NCI-H446 treated with DMSO at 0.1 percent for 48 hours (cell line): ENCODE data around the gene CELF5.
A peak's percentile ranks its signal among the peaks of the same experiment; 100 is the strongest.
"Not testable (repeated sequence)": the region's sequence is repeated elsewhere in the genome, so short reads cannot be mapped to it uniquely, and the experiment has no call there.

Experiments
- DNase-seq: peaks from one replicate; lab custom pipeline; 2025; lab: John Stamatoyannopoulos, UW

The CELF5 gene

DNA sequence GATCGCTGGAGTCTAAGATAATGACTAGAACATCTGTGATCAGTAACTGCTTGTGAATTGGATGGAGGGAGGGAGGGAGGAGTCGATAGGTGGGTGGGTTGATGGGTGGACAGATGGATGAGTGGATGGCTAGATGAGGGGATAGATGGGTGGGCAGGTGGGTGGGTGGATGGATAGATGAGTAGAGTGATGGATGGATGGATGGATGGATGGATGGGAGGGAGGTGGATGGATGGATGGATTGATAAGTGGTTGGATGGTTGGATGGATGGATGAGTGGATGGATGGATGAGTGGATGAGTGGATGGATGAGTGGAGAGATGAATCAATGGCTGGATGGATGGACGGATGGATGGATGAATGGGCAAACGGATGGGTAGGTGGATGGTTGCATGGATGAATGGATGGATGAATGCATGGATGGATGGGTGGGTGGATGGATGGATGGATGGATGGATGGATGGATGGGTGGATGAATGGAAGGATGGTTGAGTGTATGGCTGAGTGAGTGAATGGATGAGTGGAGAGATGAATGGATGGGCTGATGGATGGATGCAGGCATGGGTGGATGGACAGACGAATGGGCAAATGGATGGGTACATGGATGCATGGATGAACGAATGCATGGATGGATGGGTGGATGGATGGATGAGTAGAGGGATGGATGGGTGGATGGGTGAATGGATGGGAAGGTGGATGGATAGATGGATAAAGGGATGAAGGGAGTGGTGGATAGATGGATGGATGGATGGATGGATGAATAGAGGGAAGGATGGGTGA is 97.9 kb downstream of the CELF5 start:
- no peak for DNase-seq

DNA sequence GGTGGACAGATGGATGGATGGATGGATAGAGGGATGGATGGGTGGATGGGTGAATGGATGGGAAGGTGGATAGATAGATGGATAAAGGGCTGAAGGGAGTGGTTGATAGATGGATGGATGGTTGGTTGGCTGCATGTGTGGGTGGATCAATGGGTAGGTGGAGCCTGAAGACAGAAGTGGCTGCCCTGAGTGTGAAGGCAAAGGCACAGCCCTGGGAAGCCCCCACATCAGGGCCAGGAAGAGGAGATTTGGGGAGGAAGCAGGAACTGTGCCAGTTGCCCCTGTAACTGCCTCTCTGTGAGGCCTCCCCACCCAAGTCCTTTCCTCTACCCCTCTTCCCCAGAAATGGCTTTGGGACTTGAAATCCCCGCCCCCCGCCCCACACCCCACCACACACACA is 98.6 kb downstream of the CELF5 start:
- DNase-seq: no peak

DNA sequence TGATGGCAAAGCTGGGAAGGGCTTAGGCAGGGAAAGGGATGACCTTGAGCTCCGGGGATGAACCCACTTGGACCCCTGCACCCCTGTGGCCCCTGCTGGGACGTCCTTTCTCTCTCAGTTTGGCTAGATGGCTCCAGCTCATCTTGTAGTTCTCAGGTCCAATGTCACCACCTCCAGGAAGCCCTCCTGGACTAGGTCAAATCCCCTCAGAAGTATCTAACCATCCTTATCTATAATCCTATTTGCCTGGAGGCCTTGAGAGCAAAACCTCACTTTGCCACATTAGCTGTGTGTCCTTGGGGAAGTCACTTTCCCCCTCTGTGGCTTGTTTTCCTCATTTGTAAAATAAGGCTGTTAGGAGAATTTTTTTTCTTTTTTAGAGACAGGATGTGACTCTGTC is 99.2 kb downstream of the CELF5 start:
- DNase-seq: no peak

DNA sequence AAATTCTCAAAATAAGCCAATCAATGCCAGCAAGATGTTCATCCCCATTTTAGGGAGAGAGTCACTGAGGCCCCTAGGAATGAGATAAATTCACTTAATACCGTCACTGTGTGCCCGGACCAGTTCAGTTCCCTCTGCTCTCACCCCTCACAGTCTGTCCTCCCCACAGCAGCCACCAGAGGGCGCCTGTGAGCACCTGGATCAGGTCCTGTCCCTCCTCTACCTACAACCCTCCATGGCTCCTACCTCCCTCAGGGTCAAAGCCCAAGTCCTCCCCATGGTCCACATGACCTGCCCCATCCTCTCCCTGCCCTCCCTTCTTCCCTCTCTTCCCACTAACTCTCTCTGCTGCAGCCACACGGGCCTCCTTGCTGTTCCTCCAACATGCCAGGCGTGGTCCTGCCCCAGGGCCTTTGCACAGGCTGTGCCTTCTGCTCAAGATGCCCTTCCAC is 100.0 kb downstream of the CELF5 start:
- DNase-seq: no peak

DNA sequence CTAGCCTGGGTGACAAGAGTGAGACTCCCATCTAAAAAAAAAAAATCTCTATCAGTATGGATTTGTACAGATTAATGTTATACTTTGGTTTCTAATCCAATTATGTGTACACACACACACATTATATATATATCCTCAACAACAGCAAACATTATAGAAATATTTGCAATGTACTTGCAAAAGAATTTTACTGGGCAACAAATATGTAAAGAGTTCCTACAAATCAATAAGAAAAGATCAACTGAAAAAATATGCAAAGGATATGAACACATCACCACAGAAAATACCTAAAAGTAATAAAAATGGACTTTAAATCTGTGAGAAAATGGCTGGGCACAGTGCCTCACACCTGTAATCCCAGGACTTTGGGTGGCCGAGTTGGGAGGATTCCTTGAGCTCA is 101.0 kb downstream of the CELF5 start:
- no peak for DNase-seq

DNA sequence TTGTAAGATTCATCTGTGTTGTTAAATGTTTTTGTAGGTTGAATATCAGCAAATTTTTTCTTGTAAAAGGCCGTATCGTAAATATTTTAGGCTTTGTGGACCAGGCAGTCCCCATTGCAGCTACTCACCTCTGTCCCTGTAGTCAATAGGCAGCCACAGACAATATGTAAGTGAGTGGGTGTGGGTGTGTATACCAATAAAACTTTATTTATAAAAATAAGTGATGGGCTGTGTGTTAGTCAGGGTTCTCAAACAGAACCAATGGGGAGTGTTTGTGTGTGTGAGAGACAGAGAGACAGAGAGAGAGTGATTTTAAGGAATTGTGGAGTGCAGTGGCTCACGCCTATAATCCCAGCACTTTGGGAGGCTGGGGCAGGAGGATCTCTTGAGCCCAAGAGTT is 104.3 kb downstream of the CELF5 start:
- DNase-seq: no peak

DNA sequence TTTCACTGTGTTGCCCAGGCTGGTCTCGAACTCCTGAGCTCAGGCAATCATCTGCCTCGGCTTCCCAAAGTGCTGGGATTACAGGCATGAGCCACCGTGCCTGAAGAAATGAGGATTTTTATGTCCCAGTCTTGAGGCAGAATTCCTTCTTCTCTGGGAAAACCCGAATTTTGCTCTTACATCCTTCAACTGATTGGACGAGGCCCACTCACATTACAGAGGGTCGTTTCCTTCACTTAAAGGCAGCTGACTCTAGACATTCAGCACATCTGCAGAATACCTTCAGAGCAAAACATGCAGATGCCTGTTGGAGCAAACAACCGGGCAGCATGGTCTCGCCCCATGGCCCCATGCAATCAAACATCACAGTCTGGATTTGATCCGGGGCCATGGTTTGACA is 105.6 kb downstream of the CELF5 start:
- no peak for DNase-seq

DNA sequence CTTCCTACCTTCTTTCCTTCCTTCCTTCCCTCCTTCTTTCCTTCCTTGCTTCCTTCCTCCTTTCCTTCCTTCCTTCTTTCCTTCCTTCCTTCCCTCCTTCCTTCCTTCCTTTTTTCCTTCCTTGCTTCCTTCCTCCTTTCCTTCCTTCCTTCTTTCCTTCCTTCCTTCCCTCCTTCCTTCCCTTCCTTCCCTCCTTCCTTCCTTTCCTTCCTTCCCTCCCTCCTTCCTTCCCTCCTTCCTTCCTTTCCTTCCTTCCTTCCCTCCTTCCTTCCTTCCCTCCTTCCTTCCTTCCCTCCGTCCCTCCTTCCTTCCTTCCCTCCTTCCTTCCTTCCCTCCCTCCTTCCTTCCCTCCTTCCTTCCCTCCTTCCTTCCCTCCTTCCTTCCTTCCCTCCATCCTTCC is 107.8 kb downstream of the CELF5 start:
- not testable (repeated sequence) for DNase-seq

DNA sequence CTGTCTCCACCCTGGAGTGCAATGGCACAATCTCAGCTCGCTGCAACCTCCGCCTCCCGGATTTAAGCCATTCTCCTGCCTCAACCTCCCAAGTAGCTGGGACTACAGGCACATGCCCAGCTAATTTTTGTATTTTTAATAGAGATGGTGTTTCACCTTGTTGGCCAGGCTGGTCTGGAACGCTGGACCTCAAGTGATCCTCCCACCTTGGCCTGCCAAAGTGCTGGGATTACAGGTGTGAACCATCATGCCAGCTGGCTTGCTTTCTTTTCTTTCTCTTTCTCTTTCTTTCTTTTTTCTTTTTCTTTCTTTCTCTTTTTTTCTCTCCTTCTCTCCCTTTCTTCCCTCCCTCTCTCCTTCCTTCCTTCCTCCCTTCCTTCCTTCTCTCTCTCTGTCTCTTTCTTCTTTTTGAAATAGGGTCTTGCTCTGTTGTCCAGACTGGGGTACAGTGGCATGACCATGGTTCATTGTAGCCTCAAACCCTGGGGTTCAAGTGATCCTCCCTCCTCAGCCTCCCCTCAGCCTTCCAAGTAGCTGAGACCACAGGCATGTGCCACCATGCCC is 108.6 kb downstream of the CELF5 start:
- DNase-seq: no peak

DNA sequence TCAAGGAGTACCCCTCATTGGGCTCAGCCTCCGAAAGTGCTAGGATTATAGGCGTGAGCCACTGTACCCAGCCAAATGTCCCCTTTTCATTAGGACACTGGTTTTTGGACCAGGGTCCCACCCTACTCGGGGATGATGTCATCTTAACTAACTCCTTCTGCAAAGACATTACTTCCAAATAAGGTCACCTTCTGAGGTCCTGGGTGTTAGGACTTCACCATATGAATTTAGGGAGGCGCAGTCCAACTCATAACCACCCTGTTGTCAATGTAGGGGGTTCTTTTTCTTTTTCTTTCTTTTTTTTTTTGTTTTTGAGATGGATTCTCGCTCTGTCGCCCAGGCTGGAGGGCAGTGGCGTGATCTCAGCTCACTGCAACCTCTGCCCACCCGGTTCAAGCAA is 109.2 kb downstream of the CELF5 start:
- no peak for DNase-seq

DNA sequence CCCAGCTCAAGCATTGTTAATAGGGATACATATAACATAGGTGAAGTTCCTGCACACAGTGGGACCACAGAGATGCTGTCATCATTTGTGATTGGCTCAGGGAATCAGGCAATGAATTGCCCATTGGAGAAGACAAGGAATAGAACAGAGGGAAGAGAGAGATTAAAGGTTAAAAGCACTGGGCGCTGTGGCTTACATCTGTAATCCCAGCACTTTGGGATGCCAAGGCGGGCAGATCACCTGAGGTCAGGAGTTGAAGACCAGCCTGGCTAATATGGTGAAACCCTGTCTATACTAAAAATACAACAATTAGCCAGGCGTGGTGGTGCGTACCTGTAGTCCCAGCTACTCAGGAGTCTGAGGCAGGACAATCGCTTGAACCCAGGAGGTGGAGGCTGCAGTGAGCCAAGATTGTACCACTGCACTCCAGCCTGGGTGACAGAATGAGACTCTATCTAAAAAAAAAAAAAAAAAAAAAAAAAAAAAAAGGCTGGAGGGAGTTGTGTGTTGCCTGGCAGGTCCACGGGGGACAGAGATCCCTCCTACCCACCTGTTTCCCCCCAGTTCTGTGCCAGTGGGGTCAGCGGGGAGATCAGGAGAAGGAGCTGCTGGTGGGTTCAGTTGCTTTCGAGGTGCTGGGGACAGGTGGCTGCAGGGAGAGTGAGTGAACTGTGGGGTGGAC is 110.4 kb downstream of the CELF5 start:
- DNase-seq: not testable (repeated sequence)

DNA sequence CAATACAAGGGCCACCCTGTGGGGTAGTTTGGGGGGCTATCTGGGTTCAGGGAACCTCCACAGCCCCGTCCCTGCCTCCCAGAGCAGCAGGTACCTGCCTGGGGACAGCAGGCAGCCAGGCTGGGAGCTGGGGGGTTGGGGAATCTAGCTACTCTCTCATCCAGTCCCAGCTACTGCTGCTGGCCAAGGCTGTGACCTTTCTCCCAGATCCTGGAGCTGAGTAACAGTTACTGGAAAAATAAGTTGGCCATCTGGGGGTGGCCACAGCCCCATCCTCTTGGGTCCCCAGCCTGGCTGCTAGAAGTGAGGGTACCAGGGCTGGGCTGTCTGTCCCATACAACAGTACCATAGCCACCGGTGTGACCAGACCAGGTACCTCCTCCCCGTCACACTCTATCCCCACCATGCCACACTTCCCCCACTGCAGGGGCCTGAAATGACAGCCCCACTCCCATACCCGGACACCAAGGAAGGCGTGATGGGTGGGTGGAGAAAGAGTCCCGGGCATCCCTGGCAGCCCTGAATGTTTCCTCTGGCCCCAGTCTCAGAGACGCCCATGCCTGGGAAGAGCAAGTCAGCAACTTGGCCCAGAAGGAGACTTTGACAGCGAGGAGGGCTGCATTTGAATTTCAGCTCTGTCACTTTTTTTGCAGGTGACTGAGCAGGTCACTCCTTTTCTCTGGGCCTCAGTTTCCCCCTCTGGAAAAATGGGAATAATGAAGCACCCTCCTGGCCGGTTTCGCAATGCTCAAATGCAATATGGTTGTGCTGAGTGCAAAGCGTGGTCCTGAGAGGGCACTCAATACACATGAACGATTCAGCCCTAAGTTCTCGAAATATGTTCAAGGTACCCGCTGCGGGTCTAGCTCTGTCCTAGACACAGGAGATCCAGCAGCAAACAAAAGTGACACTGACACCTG is 111.2 kb downstream of the CELF5 start:
- no peak for DNase-seq

DNA sequence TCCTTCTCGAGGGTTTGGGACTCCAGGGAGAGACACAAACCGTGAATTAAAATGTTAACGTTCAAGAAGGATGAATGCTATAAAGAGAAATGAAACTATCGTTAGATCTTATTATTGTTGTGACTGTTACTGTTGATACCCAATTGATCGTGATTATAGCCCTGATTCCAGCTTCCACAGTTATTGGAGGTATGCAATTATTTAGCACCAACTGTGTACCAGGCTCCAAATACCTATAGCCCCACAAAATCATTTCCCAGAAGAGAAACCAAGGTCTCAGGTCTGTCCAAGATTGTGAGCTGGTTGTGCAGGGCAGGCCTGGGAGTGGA is 111.9 kb downstream of the CELF5 start:
- DNase-seq: no peak

DNA sequence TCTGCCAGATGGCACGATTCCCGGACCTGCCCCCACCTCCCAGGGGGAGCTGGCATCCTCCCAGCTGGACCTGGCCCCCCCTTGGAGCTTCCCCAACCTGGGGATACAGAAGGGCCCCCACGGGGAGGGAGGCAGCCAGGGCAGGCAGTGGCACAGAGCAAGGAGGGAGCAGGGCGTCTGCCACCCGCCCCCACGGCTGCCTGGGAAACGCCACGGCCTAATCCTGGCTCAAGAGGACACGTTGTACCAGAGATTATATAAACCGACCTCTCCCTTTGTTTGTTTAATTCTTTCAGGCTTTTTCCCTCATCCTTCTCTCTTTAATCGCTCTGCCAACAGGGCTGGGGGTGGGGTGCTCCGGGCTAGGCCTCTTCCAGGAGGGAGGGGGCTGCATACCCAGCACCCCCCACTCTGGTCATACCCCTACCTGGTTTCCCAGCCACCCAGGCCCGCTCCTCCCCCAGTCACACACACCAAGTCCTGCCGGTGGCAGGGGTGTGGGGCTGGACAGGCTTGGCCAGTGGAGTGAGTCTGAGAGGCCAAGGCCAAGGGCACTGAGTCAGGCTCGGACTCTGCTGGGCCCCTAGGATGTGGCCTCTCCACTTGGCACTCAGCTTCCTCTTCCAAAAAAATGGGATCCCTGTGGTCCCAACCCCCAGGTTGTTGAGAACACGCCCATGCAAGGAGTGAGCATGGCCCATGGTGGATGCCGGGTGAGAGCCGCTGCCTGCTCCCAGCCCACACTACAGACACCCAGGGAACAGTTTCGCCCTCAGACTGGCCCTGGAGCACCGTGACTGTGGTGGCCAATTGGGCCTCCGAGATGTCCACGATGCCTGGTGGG is 112.4 kb downstream of the CELF5 start:
- peak; percentile 89 for DNase-seq

DNA sequence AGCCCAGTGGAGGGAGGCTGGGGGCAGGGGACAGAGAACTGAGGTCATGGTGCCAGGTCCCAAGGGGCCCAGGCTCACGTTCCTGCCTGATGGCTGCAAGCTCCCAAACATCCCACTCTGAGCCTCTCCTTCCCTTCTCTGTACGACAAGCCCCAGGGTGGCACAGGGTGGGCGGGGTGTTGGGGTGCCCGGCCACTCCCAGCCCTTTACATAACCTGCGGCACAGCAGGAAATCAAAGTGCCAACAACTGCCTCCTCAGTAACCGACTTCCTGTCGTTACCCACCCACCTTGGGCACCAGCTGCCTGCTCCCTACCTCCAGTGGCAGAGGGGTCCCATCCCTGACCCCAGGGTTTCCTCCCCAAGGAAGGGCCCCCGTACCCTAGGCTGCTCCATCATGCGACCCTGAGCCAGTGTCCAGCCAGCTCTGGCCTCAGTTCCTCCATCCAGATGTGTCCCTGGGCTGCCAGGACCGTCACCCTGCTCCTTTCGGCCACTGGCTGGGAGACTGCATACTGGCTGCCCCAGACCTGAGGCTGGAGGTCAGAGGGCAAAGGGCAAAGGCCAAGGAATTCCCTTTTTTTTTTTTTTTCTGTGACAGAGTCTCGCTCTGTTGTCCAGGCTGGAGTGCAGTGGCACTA is 114.2 kb downstream of the CELF5 start:
- DNase-seq: no peak

DNA sequence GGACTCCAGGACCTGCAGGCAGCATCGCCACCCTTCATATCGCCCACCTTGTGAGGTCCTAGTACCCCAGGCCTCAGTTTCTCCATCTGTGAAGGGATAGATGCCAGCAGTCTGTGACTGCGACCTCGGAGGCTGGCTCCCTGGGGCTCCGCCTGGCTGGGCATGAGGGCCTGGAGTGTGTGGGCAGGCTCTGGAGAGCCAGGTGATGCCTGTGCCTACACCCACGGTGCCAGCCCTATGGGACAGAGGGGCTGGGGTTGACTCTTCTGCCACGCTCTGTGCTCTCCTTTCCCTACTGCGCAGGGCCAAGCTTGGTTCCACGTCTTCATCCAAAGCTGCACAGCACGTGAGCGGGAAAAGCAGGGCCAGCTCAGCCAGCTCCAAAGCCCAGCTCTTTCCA is 115.9 kb downstream of the CELF5 start:
- DNase-seq: no peak

DNA sequence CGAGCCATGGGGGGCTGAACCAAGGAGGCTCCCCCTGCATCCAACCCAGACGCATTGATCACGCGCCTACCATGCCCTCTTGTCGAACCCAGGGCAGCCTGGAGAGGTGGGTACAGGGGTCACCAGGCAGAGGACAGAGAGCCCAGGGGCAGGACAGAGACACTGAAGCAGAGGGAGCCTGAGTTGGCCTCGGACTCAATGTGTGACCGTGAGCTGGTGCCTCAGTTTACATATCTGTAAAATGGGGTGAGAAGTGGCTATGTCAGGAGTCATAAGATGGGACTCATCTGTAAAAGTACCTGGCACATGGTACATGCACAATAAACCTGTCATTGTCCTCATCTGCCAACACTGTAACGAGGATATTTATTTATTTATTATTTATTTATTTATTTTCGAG is 117.8 kb downstream of the CELF5 start:
- no peak for DNase-seq

DNA sequence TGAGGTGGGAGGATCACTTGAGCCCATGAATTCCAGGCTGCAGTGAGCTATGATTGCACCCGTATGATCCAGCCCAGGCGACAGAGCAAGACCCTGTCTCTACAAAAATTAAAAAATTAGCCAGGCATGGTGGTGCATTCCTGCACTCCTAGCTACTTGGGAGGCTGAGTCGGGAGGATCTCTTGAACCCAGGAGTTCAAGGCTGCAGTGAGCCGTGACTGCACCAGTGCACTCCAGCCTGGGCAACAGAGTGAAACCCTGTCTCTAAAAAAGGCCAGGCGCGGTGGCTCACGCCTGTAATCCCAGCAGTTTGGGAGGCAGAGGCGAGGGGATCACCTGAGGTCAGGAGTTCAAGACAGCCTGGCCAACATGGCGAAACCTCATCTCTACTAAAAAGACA is 118.5 kb downstream of the CELF5 start:
- not testable (repeated sequence) for DNase-seq

DNA sequence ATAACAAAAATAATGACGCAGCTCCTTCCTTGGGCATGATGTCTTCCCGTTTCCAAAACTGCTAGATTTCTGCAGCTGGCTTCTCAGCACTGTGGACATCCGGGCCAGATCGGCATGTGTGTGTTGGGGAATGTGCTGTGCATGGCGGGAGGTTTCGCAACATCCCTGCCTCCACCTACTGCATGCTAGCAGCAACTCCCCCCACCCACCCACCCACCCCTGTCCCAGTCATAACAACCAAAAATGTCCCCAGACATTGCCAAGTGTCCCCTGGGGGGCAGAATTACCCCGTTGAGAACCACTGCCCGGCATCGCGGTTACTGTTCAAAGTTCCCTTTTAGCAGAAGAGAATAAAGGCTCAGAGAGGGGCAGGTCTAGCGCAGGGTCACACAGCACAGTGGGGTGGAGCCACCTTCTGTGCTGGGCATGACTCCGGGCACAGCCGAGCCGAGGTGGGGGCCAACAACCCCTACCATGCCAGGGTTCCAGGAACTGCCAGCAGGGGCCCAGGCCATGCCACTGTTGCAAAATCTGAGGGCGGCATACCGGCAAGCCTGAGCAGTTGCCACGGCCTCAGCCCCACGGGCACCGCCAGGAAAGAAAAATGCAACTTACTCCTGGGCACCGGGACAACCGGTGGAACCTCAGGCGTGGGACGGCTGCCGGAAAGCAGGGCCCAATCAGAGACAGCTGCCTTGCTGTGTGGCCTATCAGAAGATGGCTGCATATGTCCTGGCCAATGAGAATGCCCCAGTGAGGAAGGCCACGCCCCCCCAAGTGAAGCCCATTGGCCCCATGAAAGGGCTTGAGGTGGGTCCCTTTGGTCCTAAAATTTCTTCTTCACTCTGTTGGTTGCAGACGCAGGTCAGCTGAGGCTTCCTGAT is 119.4 kb downstream of the CELF5 start:
- DNase-seq: peak; percentile 35
